Measurements from ENCODE around the gene MRPL21. TPM values are rescaled to one million over a fixed set of nuclear protein-coding genes. Genes with fewer than 3 reads are reported as not detected.

MRPL21 gene
- total RNA-seq, 1 experiment from 2014 or later: 82.3 TPM

DNA sequence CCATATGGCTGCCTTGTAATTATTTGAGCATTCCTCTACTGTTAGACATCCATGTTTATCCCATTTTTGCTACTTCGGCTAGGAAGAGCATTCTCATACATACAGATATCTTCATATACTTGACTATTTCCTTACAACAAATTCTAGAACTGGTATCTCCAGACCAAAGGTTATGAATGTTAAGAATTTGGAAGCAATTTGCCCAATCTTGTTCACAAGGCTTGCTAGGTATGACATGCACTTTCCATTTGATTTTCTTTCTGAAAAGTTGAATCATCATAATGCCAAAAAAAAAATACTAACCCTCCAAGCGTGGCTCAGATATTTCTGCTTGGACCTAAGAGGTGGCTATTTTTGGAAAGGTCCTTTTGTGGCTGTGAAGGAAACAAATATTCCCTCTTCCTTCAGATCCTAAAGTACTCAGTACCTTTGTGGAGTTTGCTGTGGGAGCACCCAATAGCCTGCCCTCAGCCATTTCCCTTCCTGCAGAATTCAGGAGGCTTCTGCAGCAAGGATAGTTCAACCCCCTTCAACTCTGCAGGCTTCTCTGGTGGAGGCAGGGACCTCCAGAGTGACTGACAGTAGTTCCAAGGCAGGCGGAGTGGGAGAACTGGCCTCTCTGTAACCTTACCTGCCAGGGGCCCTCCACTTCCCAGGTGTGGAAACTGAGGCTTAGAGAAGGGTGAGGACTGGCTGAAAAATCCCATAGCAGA is 39.9 kb downstream of the MRPL21 start (continued):
- TF ChIP-seq, protein P1, sequence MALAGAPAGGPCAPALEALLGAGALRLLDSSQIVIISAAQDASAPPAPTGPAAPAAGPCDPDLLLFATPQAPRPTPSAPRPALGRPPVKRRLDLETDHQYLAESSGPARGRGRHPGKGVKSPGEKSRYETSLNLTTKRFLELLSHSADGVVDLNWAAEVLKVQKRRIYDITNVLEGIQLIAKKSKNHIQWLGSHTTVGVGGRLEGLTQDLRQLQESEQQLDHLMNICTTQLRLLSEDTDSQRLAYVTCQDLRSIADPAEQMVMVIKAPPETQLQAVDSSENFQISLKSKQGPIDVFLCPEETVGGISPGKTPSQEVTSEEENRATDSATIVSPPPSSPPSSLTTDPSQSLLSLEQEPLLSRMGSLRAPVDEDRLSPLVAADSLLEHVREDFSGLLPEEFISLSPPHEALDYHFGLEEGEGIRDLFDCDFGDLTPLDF (CRISPR knock-in tag; IDR thresholded peaks at IDR 0.05): no peak
- TF ChIP-seq EMX1 (CRISPR knock-in tag; IDR thresholded peaks at IDR 0.05) (no peak), NR2C2 (CRISPR knock-in tag; IDR thresholded peaks at IDR 0.05) (no peak), TP53 (CRISPR knock-in tag; IDR thresholded peaks at IDR 0.05) (no peak), NFE2L1 (CRISPR knock-in tag; IDR thresholded peaks at IDR 0.05) (no peak), SMAD3 (CRISPR knock-in tag; IDR thresholded peaks at IDR 0.05; ENCODE audit: borderline replicate concordance) (no peak), FOXJ3 (CRISPR knock-in tag; IDR thresholded peaks at IDR 0.05; ENCODE audit: borderline replicate concordance) (no peak), IRF2 (CRISPR knock-in tag; IDR thresholded peaks at IDR 0.05; ENCODE audit: borderline replicate concordance, low read depth) (no peak), ESRRA (CRISPR knock-in tag; IDR thresholded peaks at IDR 0.05; ENCODE audit: borderline replicate concordance) (no peak), NFYB (CRISPR knock-in tag; conservative IDR thresholded peaks at IDR 0.05; ENCODE audit: low read depth) (no peak)
- TF ChIP-seq, protein P2, sequence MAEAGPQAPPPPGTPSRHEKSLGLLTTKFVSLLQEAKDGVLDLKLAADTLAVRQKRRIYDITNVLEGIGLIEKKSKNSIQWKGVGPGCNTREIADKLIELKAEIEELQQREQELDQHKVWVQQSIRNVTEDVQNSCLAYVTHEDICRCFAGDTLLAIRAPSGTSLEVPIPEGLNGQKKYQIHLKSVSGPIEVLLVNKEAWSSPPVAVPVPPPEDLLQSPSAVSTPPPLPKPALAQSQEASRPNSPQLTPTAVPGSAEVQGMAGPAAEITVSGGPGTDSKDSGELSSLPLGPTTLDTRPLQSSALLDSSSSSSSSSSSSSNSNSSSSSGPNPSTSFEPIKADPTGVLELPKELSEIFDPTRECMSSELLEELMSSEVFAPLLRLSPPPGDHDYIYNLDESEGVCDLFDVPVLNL (CRISPR knock-in tag; IDR thresholded peaks at IDR 0.05; ENCODE audit: borderline replicate concordance, low read depth): no peak
- TF ChIP-seq, protein P3, sequence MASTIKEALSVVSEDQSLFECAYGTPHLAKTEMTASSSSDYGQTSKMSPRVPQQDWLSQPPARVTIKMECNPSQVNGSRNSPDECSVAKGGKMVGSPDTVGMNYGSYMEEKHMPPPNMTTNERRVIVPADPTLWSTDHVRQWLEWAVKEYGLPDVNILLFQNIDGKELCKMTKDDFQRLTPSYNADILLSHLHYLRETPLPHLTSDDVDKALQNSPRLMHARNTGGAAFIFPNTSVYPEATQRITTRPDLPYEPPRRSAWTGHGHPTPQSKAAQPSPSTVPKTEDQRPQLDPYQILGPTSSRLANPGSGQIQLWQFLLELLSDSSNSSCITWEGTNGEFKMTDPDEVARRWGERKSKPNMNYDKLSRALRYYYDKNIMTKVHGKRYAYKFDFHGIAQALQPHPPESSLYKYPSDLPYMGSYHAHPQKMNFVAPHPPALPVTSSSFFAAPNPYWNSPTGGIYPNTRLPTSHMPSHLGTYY (CRISPR knock-in tag; IDR thresholded peaks at IDR 0.05): no peak
- TF ChIP-seq, protein P4, sequence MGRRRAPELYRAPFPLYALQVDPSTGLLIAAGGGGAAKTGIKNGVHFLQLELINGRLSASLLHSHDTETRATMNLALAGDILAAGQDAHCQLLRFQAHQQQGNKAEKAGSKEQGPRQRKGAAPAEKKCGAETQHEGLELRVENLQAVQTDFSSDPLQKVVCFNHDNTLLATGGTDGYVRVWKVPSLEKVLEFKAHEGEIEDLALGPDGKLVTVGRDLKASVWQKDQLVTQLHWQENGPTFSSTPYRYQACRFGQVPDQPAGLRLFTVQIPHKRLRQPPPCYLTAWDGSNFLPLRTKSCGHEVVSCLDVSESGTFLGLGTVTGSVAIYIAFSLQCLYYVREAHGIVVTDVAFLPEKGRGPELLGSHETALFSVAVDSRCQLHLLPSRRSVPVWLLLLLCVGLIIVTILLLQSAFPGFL (CRISPR knock-in tag; IDR thresholded peaks at IDR 0.05; ENCODE audit: borderline replicate concordance): no peak

DNA sequence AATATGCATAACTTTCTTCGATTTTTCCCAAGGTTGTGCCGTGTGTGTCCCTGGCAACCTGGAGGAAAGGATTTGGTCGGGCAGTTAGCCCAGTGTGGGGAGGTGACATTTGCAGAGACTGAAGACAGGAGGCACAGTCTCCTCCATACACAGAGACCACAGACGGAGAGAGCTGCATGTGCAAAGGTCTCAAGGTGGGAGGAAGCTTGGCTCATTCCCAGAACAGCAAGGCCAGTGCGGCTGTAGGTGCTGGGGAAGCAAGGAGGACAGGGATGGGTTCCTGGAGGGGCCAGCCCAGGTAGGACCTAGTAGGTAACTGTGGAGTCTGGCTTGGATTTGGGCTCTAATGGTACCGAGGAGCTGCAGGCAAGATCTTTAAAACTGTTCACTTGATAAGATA is 41.2 kb downstream of the MRPL21 start:
- Mint-ChIP-seq H3K27me3 (ENCODE audit: low read depth) (no peaks in the 10 kb centered on the region), H3K4me1 (no peaks in the 10 kb centered on the region), H3K27ac (no peak overlapping the region), H3K9me3 (peaks cover 15% of the 10 kb centered on the region), H3K4me3 (no peak overlapping the region), H3K36me3 (peaks cover 8% of the 10 kb centered on the region)
- no peak for TF ChIP-seq MYBL2 (CRISPR knock-in tag; IDR thresholded peaks at IDR 0.05)
- TF ChIP-seq, protein P5, sequence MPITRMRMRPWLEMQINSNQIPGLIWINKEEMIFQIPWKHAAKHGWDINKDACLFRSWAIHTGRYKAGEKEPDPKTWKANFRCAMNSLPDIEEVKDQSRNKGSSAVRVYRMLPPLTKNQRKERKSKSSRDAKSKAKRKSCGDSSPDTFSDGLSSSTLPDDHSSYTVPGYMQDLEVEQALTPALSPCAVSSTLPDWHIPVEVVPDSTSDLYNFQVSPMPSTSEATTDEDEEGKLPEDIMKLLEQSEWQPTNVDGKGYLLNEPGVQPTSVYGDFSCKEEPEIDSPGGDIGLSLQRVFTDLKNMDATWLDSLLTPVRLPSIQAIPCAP (CRISPR knock-in tag; IDR thresholded peaks at IDR 0.05): no peak
- TF ChIP-seq, protein P6, sequence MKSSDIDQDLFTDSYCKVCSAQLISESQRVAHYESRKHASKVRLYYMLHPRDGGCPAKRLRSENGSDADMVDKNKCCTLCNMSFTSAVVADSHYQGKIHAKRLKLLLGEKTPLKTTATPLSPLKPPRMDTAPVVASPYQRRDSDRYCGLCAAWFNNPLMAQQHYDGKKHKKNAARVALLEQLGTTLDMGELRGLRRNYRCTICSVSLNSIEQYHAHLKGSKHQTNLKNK (CRISPR knock-in tag; IDR thresholded peaks at IDR 0.05): no peak
- no peak for TF ChIP-seq GTF2I (CRISPR knock-in tag; conservative IDR thresholded peaks at IDR 0.05)
- TF ChIP-seq JUN (CRISPR knock-in tag; IDR thresholded peaks at IDR 0.05): no peak
- TF ChIP-seq, protein P7, sequence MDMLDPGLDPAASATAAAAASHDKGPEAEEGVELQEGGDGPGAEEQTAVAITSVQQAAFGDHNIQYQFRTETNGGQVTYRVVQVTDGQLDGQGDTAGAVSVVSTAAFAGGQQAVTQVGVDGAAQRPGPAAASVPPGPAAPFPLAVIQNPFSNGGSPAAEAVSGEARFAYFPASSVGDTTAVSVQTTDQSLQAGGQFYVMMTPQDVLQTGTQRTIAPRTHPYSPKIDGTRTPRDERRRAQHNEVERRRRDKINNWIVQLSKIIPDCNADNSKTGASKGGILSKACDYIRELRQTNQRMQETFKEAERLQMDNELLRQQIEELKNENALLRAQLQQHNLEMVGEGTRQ (CRISPR knock-in tag; IDR thresholded peaks at IDR 0.05): no peak
- TF ChIP-seq, protein P1 (CRISPR knock-in tag; IDR thresholded peaks at IDR 0.05): no peak
- no peak for TF ChIP-seq ATF1 (CRISPR knock-in tag; IDR thresholded peaks at IDR 0.05)
- TF ChIP-seq, protein P8, sequence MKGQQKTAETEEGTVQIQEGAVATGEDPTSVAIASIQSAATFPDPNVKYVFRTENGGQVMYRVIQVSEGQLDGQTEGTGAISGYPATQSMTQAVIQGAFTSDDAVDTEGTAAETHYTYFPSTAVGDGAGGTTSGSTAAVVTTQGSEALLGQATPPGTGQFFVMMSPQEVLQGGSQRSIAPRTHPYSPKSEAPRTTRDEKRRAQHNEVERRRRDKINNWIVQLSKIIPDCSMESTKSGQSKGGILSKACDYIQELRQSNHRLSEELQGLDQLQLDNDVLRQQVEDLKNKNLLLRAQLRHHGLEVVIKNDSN (CRISPR knock-in tag; IDR thresholded peaks at IDR 0.05): no peak
- POLR2A ChIA-PET: no interaction called here
- DNase-seq (ENCODE audit: low spot score) (no peak), ATAC-seq (no peak)
- CTCF ChIA-PET: no interaction called here
